GM21529 (cell line): ENCODE results near the gene NEK6.

Experiments
- ATAC-seq: cut with Tn5 transposase; IDR thresholded peaks from one replicate; pipeline ENCODE4 v1.9.1; 2021; ENCODE audit not compliant: unreplicated experiment

Gene NEK6

DNA sequence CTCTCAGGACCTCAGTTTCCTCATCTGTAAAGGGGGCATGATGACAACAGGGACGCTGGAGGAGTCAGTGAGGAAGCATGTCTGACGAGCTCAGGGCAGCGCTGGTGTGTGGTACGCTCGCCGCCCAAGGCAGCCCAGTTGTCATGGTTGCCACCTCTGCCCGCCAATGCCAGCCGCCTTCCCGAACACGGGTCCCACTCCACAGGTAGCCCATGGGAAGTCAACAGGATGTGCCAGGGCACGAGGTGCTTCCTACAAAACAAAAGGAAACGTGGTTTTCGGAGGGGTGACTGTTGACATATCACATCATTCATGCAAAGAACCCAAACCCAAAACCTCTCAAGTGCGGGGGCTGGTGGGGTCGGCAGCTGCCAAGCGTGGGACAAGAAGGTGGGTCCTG lies 58.1 kb downstream of the NEK6 start:
- ATAC-seq, result no peak

DNA sequence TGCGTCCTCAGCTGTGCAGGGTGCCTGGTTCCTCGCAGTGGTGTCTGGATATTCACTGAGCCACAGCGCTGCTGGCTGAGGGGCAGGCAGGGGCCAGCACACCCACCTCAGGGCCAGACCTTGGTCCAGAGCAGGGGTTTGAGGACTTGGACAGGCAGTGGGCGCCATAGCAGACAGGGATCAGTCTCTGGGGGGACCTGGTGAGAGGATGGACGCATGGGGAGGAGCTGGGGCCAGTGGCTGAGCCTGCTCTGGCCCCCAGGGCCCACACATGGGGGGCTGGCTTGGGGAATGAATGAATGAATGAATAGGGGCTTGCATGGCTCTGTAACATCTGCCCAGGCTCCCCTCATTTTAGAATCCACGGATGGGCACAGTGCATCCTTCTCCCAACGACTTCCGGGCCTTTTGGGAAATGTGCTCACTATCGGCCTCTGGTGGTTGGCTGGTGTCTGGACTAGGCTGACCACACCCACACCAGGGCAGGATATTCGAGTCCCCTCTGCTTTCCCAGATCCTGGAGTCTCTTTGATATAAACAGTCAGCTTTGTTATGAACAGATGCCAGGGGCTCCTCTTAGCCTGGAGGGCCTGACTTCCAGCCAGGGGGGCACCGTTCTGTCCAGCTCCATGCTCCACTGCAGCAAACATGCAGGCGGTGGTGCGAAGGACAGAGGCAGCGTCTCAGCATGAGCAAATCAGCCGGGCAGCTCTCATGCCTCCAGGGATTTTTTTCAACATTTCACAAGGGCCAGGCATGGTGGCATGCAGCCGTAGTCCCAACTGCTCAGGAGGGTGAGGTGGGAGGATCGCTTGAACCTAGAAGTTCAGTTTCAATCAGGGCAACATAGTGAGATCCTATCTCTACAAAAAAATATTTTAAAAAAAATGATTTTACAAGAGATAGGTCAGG lies 62.6 kb downstream of the NEK6 start:
- ATAC-seq, result no peak

DNA sequence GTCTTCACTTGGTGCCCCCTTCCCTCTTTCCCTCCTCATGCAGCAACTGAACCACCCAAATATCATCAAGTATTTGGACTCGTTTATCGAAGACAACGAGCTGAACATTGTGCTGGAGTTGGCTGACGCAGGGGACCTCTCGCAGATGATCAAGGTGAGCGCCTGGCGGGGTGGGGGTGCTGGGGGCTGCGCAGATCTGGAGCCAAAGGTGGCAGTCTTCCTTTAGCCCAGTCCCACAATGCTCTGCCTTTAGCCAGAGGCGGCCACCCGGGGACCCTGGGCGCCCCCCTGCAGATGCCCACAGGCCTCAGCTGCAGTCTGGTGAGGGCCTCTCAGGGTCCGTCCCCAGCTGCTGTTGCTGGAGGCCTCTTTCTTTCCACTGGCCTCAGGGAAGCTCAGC lies 63.7 kb downstream of the NEK6 start:
- ATAC-seq, result no peak

DNA sequence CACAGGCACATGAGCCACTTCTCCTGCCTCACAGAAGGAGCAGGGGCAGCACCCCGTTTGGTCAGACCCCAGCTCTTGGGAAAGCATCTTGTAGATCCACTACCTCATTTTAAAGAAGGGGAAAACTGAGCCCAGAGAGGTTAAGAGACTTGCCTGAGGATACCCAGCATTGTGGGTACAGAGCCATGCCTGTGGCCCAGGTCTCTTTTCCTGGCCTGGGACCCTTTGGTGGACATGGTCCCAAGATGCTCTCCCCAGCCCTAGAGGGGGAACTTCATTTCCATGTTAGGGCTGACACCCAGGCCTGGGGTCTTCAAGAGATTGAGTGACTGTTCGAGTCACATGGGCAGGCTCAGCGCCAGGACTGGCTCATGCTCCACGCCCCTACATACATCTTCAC lies 64.2 kb downstream of the NEK6 start:
- ATAC-seq, result no peak

DNA sequence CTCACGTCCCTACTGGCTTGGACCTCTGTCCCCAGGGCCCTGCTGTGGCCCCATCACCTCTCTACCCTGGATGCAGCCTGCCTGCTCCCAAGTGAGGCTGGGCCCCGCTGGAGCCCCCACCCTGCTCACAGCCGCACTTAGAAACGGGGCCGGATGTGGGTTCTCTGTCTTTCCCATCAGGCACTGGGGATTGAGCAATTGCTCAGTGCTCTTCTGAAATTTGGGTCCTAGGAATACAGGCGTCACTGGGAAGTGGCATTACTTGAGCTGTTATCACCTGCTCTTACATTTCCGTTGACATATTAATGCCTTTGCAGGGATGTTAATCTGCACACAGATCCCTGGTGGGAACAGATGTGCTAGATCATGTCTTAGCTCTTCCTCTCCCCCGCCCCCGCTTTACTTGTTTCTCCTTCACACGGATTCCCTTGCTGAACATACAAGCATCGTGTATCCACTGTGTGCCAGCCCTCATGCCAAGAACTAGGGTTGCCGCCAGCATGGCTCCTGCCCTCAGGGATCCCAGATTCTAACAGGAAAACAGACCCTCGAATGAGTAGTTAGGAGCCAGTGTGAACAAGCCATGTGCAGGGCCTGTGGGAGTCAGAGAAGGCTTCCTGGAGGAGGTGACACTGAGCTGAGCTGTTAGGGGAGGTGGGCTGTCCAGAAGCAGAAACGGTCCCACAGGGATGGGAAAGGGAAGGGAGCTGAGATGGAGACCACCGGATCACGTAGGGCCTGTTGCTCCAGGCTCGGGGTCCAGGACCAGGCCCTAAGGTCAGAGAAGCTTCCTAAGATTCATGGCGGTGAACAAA lies 65.1 kb downstream of the NEK6 start:
- no peak for ATAC-seq

DNA sequence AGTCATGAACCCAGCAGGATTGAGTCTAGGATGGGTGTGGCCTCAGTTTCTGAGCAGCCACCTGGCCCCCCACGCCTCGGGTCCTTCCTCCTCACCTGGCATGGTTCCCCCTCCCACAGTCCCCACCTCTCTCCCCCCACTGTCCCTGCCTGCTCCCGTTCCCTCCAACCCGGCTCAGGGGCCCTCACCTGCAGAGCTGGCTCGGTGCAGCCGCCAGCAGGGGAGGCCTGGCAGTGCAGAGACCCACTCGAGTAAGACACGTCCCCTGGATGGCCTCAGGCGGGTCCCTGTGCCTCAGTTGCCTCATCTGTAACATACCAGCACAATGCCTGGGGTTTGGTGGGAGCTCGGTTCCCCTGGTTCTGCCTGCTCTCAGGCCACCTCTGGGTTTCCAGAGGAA lies 66.2 kb downstream of the NEK6 start:
- no peak for ATAC-seq

DNA sequence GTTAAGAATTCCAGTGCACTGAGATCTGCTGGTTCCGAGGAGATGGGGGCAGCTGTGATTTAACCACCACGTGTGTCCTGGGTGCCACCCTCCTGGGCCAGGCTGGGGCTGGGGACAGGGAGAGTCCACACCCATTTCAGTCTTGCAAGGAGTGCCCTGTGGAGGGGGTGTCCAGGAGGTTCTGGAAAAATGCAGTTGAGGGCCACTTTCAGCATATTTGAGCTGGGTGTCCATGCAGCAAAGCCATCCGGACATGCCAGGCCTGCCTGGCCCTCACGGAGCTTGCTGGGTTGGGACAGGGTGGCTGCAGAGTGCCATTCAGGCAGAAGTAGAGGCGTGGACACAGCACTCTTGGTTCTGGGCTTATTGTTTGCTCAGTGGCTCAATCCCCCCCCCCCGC lies 68.1 kb downstream of the NEK6 start:
- no peak for ATAC-seq

DNA sequence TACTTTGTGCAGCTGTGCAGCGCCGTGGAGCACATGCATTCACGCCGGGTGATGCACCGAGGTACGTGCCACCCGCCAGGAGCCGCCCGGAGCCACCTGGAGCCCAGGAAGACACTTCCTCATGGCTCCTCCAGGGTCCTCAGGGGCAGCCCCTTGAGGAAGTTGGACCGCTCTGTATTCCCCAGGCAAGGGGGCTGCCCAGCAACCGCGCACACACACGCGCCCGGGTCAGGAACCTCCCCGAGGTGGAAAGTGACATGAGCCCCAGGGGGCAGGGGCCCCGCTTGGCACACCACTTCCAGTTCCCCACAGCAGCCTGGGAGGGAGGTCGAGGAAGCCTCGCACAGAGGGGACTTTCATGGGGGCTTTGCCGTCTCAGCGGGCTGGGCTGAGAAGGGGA lies 68.6 kb downstream of the NEK6 start:
- ATAC-seq, result no peak

DNA sequence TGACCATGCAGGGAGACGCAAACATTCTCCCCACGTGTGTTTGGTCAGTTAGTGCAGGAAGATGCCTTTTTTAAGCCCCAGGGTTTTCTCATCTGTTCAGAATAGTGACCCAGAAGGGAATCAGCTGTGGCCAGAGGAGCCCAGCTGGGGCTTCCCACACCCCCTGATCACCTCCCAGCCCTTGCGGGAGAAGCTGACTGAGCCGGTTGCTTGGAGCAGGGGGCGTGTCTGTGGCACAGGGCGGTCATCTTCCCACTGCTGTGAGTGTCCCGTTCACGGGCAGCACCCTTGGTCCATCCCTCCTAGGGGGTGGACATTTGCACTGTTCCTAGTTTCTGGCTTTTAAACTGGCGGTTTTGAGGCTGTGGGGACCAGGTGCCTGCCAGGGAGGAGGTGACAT lies 69.7 kb downstream of the NEK6 start:
- ATAC-seq, result no peak

DNA sequence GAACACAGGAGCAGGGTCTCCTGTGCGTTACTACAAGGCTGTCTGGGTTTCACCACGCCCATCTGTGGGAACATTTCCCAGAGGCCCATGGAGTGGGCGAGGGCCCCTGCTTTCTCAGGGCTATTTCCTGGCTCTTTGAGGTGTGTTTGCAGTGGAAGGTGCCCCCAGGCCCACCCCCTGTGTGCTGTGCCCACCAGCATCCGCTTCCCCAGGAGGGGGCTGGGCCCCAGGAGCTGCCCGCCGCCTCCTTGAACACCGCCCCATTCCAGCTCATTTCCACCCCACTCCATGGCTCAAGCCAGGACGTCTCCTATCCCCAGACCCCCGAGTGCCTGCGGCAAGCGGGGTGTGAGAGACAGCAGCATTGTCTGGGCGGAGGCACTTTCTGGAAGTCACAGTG lies 70.5 kb downstream of the NEK6 start:
- no peak for ATAC-seq

DNA sequence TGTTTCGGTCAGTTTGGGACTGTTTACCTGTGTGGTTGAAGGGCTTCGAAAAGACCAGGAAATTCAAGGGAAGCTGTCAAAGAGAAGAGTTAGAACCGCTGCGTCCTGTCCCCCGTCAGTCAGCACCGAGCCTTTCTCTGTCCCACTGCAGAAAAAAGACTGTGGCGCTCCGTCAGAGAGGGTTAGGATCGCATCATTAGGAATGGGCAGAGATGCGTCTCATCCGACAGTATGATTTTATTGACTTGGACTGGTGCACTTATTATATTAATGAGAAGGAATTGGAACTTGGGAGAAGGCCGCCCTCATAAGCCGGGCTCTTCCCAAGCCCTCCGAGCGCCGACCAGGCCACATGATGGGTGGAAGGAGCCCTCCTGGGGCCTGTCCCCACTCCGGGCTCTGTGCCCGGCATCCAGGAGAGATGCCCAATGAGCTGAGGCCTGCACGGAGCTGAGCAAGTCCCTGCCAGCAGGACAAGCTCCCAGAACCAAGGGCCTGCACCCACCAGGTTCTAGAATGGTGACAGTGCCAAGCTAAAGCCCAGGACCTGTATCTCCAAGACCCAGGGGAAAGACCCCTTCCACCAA lies 71.5 kb downstream of the NEK6 start:
- ATAC-seq, result no peak

DNA sequence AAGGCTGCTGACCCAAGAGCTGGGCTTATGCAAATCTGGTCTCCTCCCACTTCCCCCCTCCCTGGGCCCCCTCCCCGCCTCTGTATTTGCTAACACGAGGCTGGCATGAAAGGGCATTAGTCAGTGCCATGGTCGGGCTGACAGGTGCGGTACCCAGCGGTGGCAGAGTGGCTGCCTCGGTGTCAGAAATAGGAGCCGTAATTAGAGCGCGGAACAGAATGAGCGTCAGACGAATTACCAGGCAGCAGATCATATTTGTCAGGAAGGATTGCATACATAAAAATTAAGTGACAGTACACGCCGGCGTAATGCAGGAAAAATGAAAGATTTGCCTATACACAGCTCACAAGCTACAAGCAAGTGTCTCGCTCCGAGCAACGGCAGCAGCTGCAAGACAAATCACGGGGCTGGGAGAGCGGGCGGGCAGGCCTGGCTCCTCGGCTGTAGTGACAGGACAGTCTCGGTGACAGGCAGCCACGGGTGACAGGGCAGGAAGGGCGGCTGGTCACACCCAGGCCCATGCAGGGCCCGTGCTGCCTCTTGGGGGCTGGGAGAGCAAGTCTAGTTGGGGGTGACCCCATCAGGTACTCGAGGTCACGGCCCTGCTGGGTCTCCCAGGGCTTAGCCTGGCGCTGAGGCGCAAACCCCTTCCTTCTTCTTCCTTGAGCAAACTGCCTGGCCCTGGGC lies 72.4 kb downstream of the NEK6 start:
- no peak for ATAC-seq

DNA sequence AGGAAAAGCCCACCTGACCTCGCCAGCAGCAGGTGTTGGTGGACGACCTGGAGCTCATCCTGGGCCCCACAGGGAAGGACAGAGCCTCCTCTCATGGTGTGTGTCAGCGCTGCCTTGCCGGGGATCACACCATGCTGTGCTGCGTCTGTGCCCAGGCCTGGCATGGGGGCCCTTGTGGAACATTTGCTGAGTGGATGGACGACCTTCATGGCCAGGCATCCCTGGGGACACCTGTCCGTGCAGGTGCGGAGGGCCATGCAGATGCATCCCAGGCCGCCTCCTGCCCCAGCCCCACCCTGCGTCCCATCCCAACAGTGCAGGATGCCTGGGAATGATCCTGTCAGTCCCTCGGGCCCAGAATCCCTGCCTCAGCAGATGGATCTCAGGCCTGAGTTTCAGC lies 73.8 kb downstream of the NEK6 start:
- no peak for ATAC-seq

DNA sequence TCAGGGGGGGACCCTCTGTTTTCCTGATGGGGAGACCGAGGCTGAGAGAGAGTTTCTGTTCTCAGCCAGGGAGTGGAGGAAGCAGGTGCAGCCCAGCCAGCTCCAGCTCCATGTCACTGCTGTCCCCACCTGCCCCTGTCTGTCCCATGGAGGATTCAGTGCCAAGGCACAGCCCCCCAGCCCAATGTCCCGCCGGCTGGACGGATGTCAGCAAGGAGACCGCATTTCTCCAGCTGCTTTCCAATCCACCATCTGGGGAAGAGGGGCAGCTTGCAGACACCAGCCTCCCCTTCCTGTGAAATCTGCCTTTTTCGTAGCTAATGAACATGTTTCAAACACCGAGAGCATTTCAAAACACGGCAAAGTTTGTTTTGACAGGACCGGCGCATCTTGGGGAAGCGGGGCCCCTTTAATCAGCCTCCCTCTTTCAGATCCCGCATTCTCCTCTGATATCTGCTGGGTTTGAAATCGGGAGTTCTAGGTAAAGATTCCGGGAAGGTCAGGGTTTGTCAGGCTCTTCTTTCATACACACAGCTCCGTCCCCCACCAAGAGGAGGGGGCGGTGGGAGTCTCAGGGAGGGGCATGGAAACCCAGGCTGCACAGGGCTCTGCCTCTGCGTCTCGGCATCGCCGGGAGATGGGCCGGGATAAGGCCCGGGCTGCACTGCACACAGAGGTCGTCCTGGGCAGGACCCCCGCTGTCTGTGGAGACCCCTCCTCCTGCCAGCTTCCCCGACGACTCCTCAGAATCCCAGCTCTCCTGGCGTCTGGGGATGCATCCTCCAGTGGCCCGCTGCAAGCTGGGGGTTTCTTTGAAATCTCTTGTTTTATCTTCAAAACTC lies 74.8 kb downstream of the NEK6 start:
- no peak for ATAC-seq

DNA sequence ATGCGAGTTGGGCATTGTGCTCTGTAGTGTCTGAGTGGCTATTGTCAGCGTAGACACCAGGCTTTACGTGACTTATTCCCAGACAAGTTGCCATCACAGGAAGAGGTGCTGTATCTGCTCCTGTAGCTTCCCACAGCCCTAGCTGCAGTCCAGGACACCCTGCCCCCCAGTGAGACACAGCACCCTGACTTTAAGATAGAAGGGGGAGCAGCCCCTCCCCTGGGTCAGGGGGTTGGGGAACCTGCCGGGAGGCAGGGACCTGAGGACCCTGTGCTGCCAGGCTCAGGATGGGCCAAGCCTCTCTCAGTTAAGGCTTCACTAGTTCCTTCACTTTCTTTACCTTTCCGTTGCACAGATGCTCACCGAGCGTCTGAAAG lies 75.4 kb downstream of the NEK6 start:
- no peak for ATAC-seq

DNA sequence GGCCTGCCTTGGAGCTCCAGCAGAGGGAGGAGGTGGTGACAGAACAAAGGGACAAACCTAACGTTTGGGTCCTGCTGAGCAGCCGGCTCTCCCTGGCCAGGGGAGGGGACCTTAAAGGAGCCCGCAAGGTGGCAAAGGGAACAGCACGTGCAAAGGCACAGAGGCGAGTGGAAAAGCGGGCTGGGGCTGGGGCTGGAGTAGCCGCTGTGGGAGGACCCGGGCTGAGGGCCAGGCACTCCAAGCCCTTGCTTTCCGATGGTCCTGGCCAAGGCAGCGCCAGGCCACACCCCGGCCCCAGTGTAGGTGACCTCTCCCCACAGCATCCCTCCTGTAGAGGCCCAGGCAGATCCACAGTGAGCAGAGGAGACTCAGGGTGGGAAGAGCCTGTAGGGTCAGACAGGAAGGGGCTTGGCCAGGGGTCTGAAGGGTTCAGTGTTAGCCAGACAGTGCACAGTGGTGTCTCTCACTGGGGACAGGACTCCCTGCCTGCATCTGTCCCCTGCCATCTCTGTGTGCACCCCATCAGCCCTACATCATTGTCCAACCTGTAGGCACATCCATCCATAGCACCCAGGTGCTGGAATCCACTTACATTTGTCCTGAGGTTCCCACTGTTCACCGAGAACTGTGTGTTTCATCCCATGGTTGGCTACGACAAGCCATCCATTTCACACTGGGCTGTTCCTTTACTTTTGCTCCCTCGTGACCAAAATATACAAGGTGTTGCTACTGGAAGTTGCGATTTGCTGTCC lies 77.0 kb downstream of the NEK6 start:
- no peak for ATAC-seq

DNA sequence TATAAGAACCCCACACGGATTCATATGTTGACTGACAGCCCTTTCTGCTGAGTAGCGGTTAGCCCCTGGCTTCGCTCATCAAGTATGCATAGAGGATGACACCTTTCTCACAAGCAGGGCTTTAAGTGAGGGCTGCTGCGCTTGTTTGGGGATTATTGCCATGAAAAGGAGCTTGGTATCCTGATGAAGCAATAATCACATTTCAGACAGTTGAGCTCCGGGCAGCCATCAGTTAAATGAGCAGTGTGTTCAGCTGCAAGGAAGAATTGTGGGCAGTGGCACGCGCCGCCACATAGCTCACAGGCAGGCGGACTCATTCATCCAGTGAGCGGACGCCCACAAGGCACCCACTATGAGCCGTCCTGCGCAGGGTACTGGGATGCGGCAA lies 77.6 kb downstream of the NEK6 start:
- ATAC-seq, result no peak

DNA sequence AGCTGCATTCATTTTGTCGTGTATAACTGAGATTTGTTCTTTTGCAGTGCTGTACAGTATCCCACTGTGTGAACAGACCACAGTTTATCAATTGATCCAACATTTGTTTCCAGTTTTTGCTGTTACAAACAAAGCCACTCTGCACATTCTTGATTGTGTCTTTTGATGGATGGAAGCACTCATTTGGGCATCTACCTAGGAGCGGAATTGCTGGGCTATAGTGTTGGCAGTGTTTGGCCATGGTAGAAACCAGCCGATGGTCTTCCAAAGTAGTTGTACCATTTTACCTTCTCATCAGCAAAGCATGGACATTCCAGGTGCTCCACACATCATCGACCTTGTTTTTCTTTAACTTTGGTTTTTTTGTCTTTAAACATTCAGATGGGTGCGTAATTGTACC lies 79.8 kb downstream of the NEK6 start:
- ATAC-seq, result no peak

DNA sequence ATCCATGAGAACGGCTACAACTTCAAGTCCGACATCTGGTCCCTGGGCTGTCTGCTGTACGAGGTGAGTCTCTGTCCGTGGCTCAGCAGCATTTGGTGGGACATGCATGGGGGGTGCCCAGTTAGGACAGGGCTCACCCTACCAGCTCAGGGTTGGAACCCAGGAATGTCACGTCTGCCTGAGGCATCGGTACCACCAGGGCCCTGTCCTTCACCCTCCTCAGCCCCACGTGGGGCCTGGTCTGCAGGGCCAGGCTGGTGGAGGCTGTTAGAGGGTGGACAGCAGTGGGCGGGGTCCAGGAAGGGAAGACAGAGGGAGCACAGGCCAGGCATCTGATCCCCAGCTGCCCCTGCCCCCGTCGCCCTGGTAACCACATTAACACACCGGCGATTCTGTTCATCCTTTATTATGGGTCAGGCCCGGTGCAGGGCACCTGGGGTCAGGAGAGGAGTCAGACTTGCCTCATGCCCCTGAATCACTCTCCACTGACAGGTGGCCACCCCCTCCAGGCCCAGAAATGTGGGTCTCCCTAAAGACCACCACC lies 81.9 kb downstream of the NEK6 start:
- no peak for ATAC-seq
